ENCODE measurements around the gene LSM2. TPM values are rescaled to one million over a fixed set of nuclear protein-coding genes. Genes with fewer than 3 reads are reported as not detected.

The LSM2 gene
- 34.9 and 48.9 TPM in 2 replicates for total RNA-seq

GRCh38 chr6:31806470-31807272, at the start of gene LSM2:
Gene LSM2 (minus strand): TSS chr6:31806966. CDS start chr6:31806757, 209 bp downstream.

GRCh38 chr6:31827286-31828079, 20.7 kb upstream of the LSM2 start, which contains the start of gene HSPA1B:
Gene HSPA1B (plus strand): TSS chr6:31827738. CDS start chr6:31827951, 213 bp downstream.

GRCh38 chr6:31815025-31815838, 8.5 kb upstream of the LSM2 start, which contains the start of the genes HSPA1A and HSPA1L:
Gene HSPA1A (plus strand): TSS chr6:31815543. CDS start chr6:31815757, 214 bp downstream.
Gene HSPA1L (minus strand): TSS chr6:31815283. CDS start chr6:31811972, 3,311 bp downstream.

GRCh38 chr6:31795616-31796298, 11.0 kb downstream of the LSM2 start, which contains the start of gene VARS1:
Gene VARS1 (minus strand): TSS chr6:31795752. CDS start chr6:31795217, 535 bp downstream.

GRCh38 chr6:31776989-31777666, 29.6 kb downstream of the LSM2 start, which contains the start of gene VWA7:
Gene VWA7 (minus strand): TSS chr6:31777328. CDS start chr6:31776779, 549 bp downstream.

GRCh38 chr6:31762356-31762755, 44.4 kb downstream of the LSM2 start, which contains the start of gene SAPCD1:
Gene SAPCD1 (plus strand): TSS chr6:31762656. CDS start chr6:31763055, 399 bp downstream.

Other genes starting within 250 kb of the LSM2 start
- gene LTA, start 234.7 kb downstream of the LSM2 start, total RNA-seq, result not detected in 2 replicates
- gene TNF, start 231.4 kb downstream of the LSM2 start, total RNA-seq, result not detected in 2 replicates
- 0.25 TPM in 1 of 2 replicates, not detected in the other for gene LTB, start 224.5 kb downstream of the LSM2 start, total RNA-seq
- not detected in 2 replicates for gene LST1, start 220.7 kb downstream of the LSM2 start, total RNA-seq
- not detected in 2 replicates for gene NCR3, start 214.0 kb downstream of the LSM2 start, total RNA-seq
- not detected in 2 replicates for gene AIF1, start 191.7 kb downstream of the LSM2 start, total RNA-seq
- gene PRRC2A, start 186.3 kb downstream of the LSM2 start, total RNA-seq, result 42.2 and 46.1 TPM in 2 replicates
- 122 and 128 TPM in 2 replicates for gene BAG6, start 154.3 kb downstream of the LSM2 start, total RNA-seq
- 0.89 and 1.2 TPM in 2 replicates for gene APOM, start 151.1 kb downstream of the LSM2 start, total RNA-seq
- gene C6orf47, start 146.2 kb downstream of the LSM2 start, total RNA-seq, result 22.6 and 28.4 TPM in 2 replicates
- 13.0 and 18.5 TPM in 2 replicates for gene GPANK1, start 142.0 kb downstream of the LSM2 start, total RNA-seq
- gene CSNK2B, start 140.9 kb downstream of the LSM2 start, total RNA-seq, result 82.2 and 114 TPM in 2 replicates
- 3.0 and 3.4 TPM in 2 replicates for gene LY6G5B, start 137.0 kb downstream of the LSM2 start, total RNA-seq
- 0.33 and 0.37 TPM in 2 replicates for gene LY6G5C, start 125.9 kb downstream of the LSM2 start, total RNA-seq
- gene ABHD16A, start 103.6 kb downstream of the LSM2 start, total RNA-seq, result 42.8 and 50.0 TPM in 2 replicates
- not detected in 2 replicates for gene LY6G6F, start 100.1 kb downstream of the LSM2 start, total RNA-seq
- gene LY6G6D, start 91.6 kb downstream of the LSM2 start, total RNA-seq, result not detected in 2 replicates
- not detected in 2 replicates for gene LY6G6C, start 85.2 kb downstream of the LSM2 start, total RNA-seq
- gene MPIG6B, start 83.6 kb downstream of the LSM2 start, total RNA-seq, result not detected in 2 replicates
- 39.3 and 81.0 TPM in 2 replicates for gene DDAH2, start 77.7 kb downstream of the LSM2 start, total RNA-seq
- gene CLIC1, start 70.4 kb downstream of the LSM2 start, total RNA-seq, result 791 and 1,362 TPM in 2 replicates
- 13.0 and 21.6 TPM in 2 replicates for gene MSH5, start 67.0 kb downstream of the LSM2 start, total RNA-seq
- gene SAPCD1, start 44.3 kb downstream of the LSM2 start, total RNA-seq, result 1.00 and 1.2 TPM in 2 replicates
- gene VWA7, start 29.6 kb downstream of the LSM2 start, total RNA-seq, result 0.11 and 0.25 TPM in 2 replicates
- gene VARS1, start 11.2 kb downstream of the LSM2 start, total RNA-seq, result 68.7 and 88.5 TPM in 2 replicates
- gene HSPA1L, start 8.3 kb upstream of the LSM2 start, total RNA-seq, result 0.89 and 1.7 TPM in 2 replicates
- gene HSPA1A, start 8.6 kb upstream of the LSM2 start, total RNA-seq, result 60.4 and 107 TPM in 2 replicates
- 94.5 and 181 TPM in 2 replicates for gene HSPA1B, start 20.8 kb upstream of the LSM2 start, total RNA-seq
- gene NEU1, start 55.9 kb upstream of the LSM2 start, total RNA-seq, result 72.7 and 128 TPM in 2 replicates
- 0.25 TPM in 1 of 2 replicates, not detected in the other for gene SLC44A4, start 72.0 kb upstream of the LSM2 start, total RNA-seq
- gene EHMT2, start 90.7 kb upstream of the LSM2 start, total RNA-seq, result 74.0 and 94.5 TPM in 2 replicates
- gene ZBTB12, start 95.1 kb upstream of the LSM2 start, total RNA-seq, result 4.9 and 8.1 TPM in 2 replicates
- gene C2, start 120.8 kb upstream of the LSM2 start, total RNA-seq, result 0.77 and 2.0 TPM in 2 replicates
- gene CFB, start 139.1 kb upstream of the LSM2 start, total RNA-seq, result 2.3 and 5.6 TPM in 2 replicates
- gene NELFE, start 152.0 kb upstream of the LSM2 start, total RNA-seq, result 121 and 171 TPM in 2 replicates
- gene SKIC2, start 152.2 kb upstream of the LSM2 start, total RNA-seq, result 50.1 and 53.1 TPM in 2 replicates
- 14.1 and 17.1 TPM in 2 replicates for gene DXO, start 165.2 kb upstream of the LSM2 start, total RNA-seq
- gene C4A, start 175.1 kb upstream of the LSM2 start, total RNA-seq, result 2.3 and 13.4 TPM in 2 replicates
- gene C4B, start 207.8 kb upstream of the LSM2 start, total RNA-seq, result 2.0 and 6.0 TPM in 2 replicates
- gene CYP21A2, start 231.4 kb upstream of the LSM2 start, total RNA-seq, result not detected in 2 replicates